HG02759 (cell line): ENCODE data around the gene TMEM238.
"Not testable (repeated sequence)": the region's sequence is repeated elsewhere in the genome, so short reads cannot be mapped to it uniquely, and the experiment has no call there.

Source experiments
- ATAC-seq: cut with Tn5 transposase; IDR thresholded peaks from one replicate; pipeline ENCODE4 v1.9.1; 2021; ENCODE audit warnings: mild to moderate bottlenecking, moderate library complexity; ENCODE audit not compliant: unreplicated experiment

Gene TMEM238

GRCh38 chr19:55341595-55342531 is 42.2 kb downstream of the TMEM238 start:
- ATAC-seq = no peak

GRCh38 chr19:55341171-55341588 is 42.9 kb downstream of the TMEM238 start:
- ATAC-seq = no peak

GRCh38 chr19:55340784-55341147 is 43.3 kb downstream of the TMEM238 start:
- no peak for ATAC-seq

- no peak for ATAC-seq
Observed at GRCh38 chr19:55339889-55340783, 44.0 kb downstream of the TMEM238 start.

- ATAC-seq = peak; percentile 83
Observed at GRCh38 chr19:55339105-55339888, 44.8 kb downstream of the TMEM238 start, which contains the start of gene KMT5C. TSS of gene KMT5C (plus strand) at chr19:55339876. CDS start at chr19:55341937, 2,061 bp downstream.

GRCh38 chr19:55336101-55336500 is 48.0 kb downstream of the TMEM238 start:
- ATAC-seq = no peak

GRCh38 chr19:55333870-55334269 is 50.2 kb downstream of the TMEM238 start:
- ATAC-seq = no peak

GRCh38 chr19:55329791-55330190 is 54.3 kb downstream of the TMEM238 start:
- not testable (repeated sequence) for ATAC-seq
